SK-N-SH (cell line): ENCODE results near the gene RAPGEF2. TPM values are rescaled to one million over a fixed set of nuclear protein-coding genes. Genes with fewer than 3 reads are reported as not detected.

Experiments
- CTCF ChIA-PET: fragments of 300-600, 350-600 bp; formaldehyde crosslinking; extraction: SDS; loops from one replicate; lab custom pipeline; 2021; lab: Yijun Ruan, JAX
- POLR2A ChIA-PET: fragments of 350-600 bp; sonication (Branson Sonifier 250); formaldehyde crosslinking; extraction: SDS; loops from one replicate; lab custom pipeline; 2020; ENCODE audit warnings: antibody characterized with exemption, inconsistent platforms; lab: Yijun Ruan, JAX
- DNase-seq: peaks from one replicate; pipeline ENCODE4 v3.0.0; 2012
- H2AFZ ChIP-seq: fragments of 200-600 bp; sonication (generic); 2 replicates; pipeline ENCODE4 v1.8.1; 2016; ENCODE audit warnings: antibody characterized with exemption, mild to moderate bottlenecking, low read depth
- H3F3A ChIP-seq: fragments of 200-600 bp; sonication (generic); replicated peaks from 2 replicates; pipeline ENCODE3; 2016; ENCODE audit warnings: antibody characterized with exemption, mild to moderate bottlenecking; ENCODE audit not compliant: insufficient read depth
- H3K27ac ChIP-seq, 2 experiments: fragments of 200-500 bp in 1 of 2; fragments of 200-600 bp in 1 of 2; sonication (Bioruptor generic) in 1 of 2; sonication (generic), shearing (Covaris generic) in 1 of 2; 2 replicates each; pipeline versions ENCODE4 v1.5.1 to v1.6.1; 2014 to 2016; ENCODE audit warnings: low read depth in 2 of 2, inconsistent platforms in 1 of 2, low read length in 1 of 2, mild to moderate bottlenecking in 1 of 2, mixed read lengths in 1 of 2
- H3K27me3 ChIP-seq: fragments of 200-600 bp; sonication (generic), shearing (Covaris generic); 2 replicates; pipeline ENCODE4 v1.6.1; 2016; ENCODE audit warnings: mixed run types; ENCODE audit not compliant: insufficient read depth
- H3K36me3 ChIP-seq, 2 experiments: fragments of 200-500 bp in 1 of 2; fragments of 200-600 bp in 1 of 2; sonication (Bioruptor generic) in 1 of 2; sonication (generic) in 1 of 2; replicated peaks in 1 of 2; 2 replicates each; pipeline versions ENCODE3 to v1.5.1; 2014 to 2016; ENCODE audit warnings: low read length in 1 of 2, mild to moderate bottlenecking in 1 of 2; ENCODE audit not compliant: insufficient read depth in 2 of 2, control insufficient read depth in 1 of 2
- H3K4me1 ChIP-seq, 2 experiments: fragments of 200-500 bp in 1 of 2; fragments of 200-600 bp in 1 of 2; sonication (Bioruptor generic) in 1 of 2; sonication (generic), shearing (Covaris generic) in 1 of 2; 2 replicates each; pipeline versions ENCODE4 v1.5.1 to v1.6.1; 2014 to 2016; ENCODE audit warnings: low read depth in 1 of 2, low read length in 1 of 2, mixed run types in 1 of 2; ENCODE audit not compliant: insufficient read depth in 2 of 2, control insufficient read depth in 1 of 2
- H3K4me2 ChIP-seq: fragments of 200-600 bp; sonication (generic), shearing (Covaris generic); 2 replicates; pipeline ENCODE4 v1.6.1; 2017; ENCODE audit warnings: mixed run types
- H3K4me3 ChIP-seq, 2 experiments: fragments of 200-500 bp in 1 of 2; fragments of 200-600 bp in 1 of 2; sonication (Bioruptor generic) in 1 of 2; sonication (generic), shearing (Covaris generic) in 1 of 2; 2 replicates each; pipeline versions ENCODE4 v1.5.1 to v1.8.1; 2014 to 2016; ENCODE audit warnings: low read depth in 2 of 2, inconsistent platforms in 1 of 2, low read length in 1 of 2, mild to moderate bottlenecking in 1 of 2, mixed read lengths in 1 of 2, moderate library complexity in 1 of 2
- H3K79me2 ChIP-seq: fragments of 200-600 bp; sonication (generic); 2 replicates; pipeline ENCODE4 v1.8.1; 2017; ENCODE audit warnings: mild to moderate bottlenecking; ENCODE audit not compliant: insufficient read depth
- H3K9ac ChIP-seq: fragments of 200-600 bp; sonication (generic); 2 replicates; pipeline ENCODE4 v1.6.1; 2017; ENCODE audit warnings: mixed run types
- H3K9me2 ChIP-seq: fragments of 200-600 bp; sonication (generic); 2 replicates; pipeline ENCODE4 v1.6.1; 2017; ENCODE audit warnings: mixed run types
- H3K9me3 ChIP-seq: fragments of 200-600 bp; sonication (generic); 2 replicates; pipeline ENCODE4 v1.6.1; 2017; ENCODE audit warnings: mixed run types, mild to moderate bottlenecking, moderate library complexity
- H4K20me1 ChIP-seq: fragments of 200-600 bp; sonication (generic); 2 replicates; pipeline ENCODE4 v1.6.1; 2017; ENCODE audit warnings: mild to moderate bottlenecking, mixed run types; ENCODE audit not compliant: insufficient read depth
- CHD2 ChIP-seq: fragments of 150-350 bp; IDR thresholded peaks from 2 replicates; pipeline ENCODE4 v1.6.1; 2018; ENCODE audit warnings: low read length; ENCODE audit not compliant: partially characterized antibody
- EZH2phosphoT487 ChIP-seq: fragments of 200-600 bp; sonication (generic); IDR thresholded peaks from 2 replicates; pipeline ENCODE4 v1.6.1; 2017; ENCODE audit warnings: low read depth, mixed run types, mild to moderate bottlenecking, antibody characterized with exemption, moderate library complexity, borderline replicate concordance
- FOSL2 ChIP-seq: IDR thresholded peaks from 2 replicates; pipeline ENCODE4 v1.4.0; 2012; ENCODE audit warnings: low read depth, mild to moderate bottlenecking, moderate library complexity, borderline replicate concordance
- FOXJ3 ChIP-seq: sonication (generic); formaldehyde crosslinking; IDR thresholded peaks from 2 replicates; pipeline ENCODE4 v1.5.1; 2020; ENCODE audit warnings: mild to moderate bottlenecking, missing genetic modification reagents
- FOXM1 ChIP-seq: IDR thresholded peaks from 2 replicates; pipeline ENCODE4 v1.4.0; 2012; ENCODE audit warnings: low read depth, mild to moderate bottlenecking
- GABPA ChIP-seq: IDR thresholded peaks from 2 replicates; pipeline ENCODE4 v1.4.0; 2012; ENCODE audit warnings: low read depth, mild to moderate bottlenecking
- JUND ChIP-seq: IDR thresholded peaks from 2 replicates; pipeline ENCODE4 v1.4.0; 2012
- MEF2A ChIP-seq: IDR thresholded peaks from 2 replicates; pipeline ENCODE4 v1.4.0; 2012; ENCODE audit warnings: low read depth, borderline replicate concordance
- MXI1 ChIP-seq: IDR thresholded peaks from 2 replicates; pipeline ENCODE4 v1.6.1; 2012; ENCODE audit warnings: mild to moderate bottlenecking, low read depth, low read length, improper control_type of control experiment
- NFIC ChIP-seq: IDR thresholded peaks from 2 replicates; pipeline ENCODE4 v1.4.0; 2012; ENCODE audit warnings: borderline replicate concordance
- POLR2AphosphoS5 ChIP-seq: IDR thresholded peaks from 2 replicates; pipeline ENCODE4 v1.6.1; 2012; ENCODE audit warnings: low read depth, low read length
- RAD21 ChIP-seq: IDR thresholded peaks from 2 replicates; pipeline ENCODE4 v1.6.1; 2012; ENCODE audit warnings: mild to moderate bottlenecking, low read length
- RCOR1 ChIP-seq: fragments of 150-350 bp; IDR thresholded peaks from 2 replicates; pipeline ENCODE4 v1.6.1; 2017; ENCODE audit warnings: antibody characterized with exemption, low read length
- RXRA ChIP-seq: IDR thresholded peaks from 2 replicates; pipeline ENCODE4 v1.4.0; 2012; ENCODE audit warnings: low read depth, mild to moderate bottlenecking, borderline replicate concordance
- SIN3A ChIP-seq: IDR thresholded peaks from 2 replicates; pipeline ENCODE4 v1.6.1; 2012; ENCODE audit warnings: low read depth, mild to moderate bottlenecking, low read length, moderate library complexity, borderline replicate concordance
- SMC3 ChIP-seq: IDR thresholded peaks from 2 replicates; pipeline ENCODE4 v1.6.1; 2012; ENCODE audit warnings: low read depth, low read length, improper control_type of control experiment
- TCF12 ChIP-seq: IDR thresholded peaks from 2 replicates; pipeline ENCODE4 v1.4.0; 2012
- TEAD4 ChIP-seq: IDR thresholded peaks from 2 replicates; pipeline ENCODE4 v1.4.0; 2012; ENCODE audit warnings: mild to moderate bottlenecking, borderline replicate concordance; ENCODE audit not compliant: insufficient read depth
- WGBS: methylation state at CpG from one replicate; pipeline ENCODE4 v1.1.6; 2017; ENCODE audit warnings: low lambda C conversion rate; 5-methylcytosine and 5-hydroxymethylcytosine counted together
- polyA plus RNA-seq, 3 experiments: library from polyadenylated mRNA; depleted of rRNA; stranded (reverse); fragments of >200 nt; gene quantifications; 2 replicates each; pipeline ENCODE4 v1.2.3, GENCODE V29; 2012
- TF ChIP-seq, protein P1 (sequence below): IDR thresholded peaks from 2 replicates; pipeline ENCODE4 v1.6.1; 2012; ENCODE audit warnings: mild to moderate bottlenecking, low read depth, low read length, moderate library complexity
- TF ChIP-seq, protein P2 (sequence below): fragments of 150-350 bp; IDR thresholded peaks from 2 replicates; pipeline ENCODE4 v1.6.1; 2016; ENCODE audit warnings: mild to moderate bottlenecking, low read depth, low read length
- TF ChIP-seq, protein P3 (sequence below): fragments of 150-350 bp; IDR thresholded peaks from 2 replicates; pipeline ENCODE4 v1.6.1; 2017; ENCODE audit warnings: antibody characterized with exemption, low read length, low read depth, borderline replicate concordance
- TF ChIP-seq, protein P4 (sequence below): IDR thresholded peaks from 2 replicates; pipeline ENCODE4; 2012

The RAPGEF2 gene
- polyA plus RNA-seq, 1 of the 3 experiments (the other 2 are of a cell fraction), result 19.2 TPM

DNA sequence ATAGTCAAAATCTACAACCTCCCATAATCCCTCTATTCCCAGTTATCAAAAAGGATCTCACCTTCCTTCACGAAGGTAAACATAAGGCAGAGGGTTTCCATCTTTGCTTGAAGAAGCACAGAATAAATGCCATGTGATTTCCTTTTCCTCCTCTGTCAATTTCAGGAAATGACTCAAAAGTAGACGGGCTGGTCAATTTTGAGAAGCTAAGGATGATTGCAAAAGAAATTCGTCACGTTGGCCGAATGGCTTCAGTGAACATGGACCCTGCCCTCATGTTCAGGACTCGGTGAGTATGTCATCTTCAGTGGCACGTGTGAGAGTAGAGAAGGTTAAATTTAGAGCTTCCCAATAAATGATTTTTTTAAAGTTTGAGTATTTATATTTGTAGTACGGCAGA is 240.2 kb downstream of the RAPGEF2 start (continued):
- TF ChIP-seq EZH2phosphoT487, result no peak
- no peak for TF ChIP-seq MEF2A
- no peak for TF ChIP-seq FOXJ3 (CRISPR knock-in tag)
- no peak for TF ChIP-seq RCOR1
- TF ChIP-seq TEAD4, result no peak
- TF ChIP-seq TCF12, result no peak
- no peak for TF ChIP-seq NFIC
- TF ChIP-seq SMC3, result no peak
- no peak for TF ChIP-seq FOXM1
- no peak for TF ChIP-seq RAD21

DNA sequence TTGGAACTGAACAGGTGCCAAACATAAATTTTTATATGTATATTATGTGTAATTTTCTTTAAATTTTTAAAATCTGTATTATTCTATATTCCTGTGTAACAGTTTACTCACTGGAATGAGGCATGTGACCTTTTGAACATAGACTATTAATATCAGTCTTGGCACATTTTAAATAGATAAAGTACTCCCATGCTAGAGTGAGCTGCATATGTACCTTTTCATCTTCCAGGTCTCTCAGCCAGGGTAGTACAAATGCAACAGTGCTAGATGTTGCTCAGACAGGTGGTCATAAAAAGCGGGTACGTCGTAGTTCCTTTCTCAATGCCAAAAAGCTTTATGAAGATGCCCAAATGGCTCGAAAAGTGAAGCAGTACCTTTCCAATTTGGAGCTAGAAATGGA is 242.0 kb downstream of the RAPGEF2 start:
- H3F3A ChIP-seq, result no peaks in the 10 kb centered on the region
- H3K9me3 ChIP-seq, result no peaks in the 10 kb centered on the region
- H3K79me2 ChIP-seq, result peaks cover 4% of the 10 kb centered on the region
- no peaks in the 10 kb centered on the region for H3K9me2 ChIP-seq
- H3K4me1 ChIP-seq, result no peaks in the 10 kb centered on the region
- no peak overlapping the region for H3K27ac ChIP-seq
- H2AFZ ChIP-seq, result no peak overlapping the region
- no peak overlapping the region for H3K4me2 ChIP-seq
- WGBS, result 92% methylated on average over 4 of the region's 4 CpGs
- ChIA-PET POLR2A (no interaction called here), CTCF (interaction anchor here (1.2 kb wide), 1 partner anchor 14 kb away, joined by 3 read pairs; no protein-coding TSS in a partner anchor)
- H3K27me3 ChIP-seq, result no peaks in the 10 kb centered on the region
- TF ChIP-seq, protein P1, sequence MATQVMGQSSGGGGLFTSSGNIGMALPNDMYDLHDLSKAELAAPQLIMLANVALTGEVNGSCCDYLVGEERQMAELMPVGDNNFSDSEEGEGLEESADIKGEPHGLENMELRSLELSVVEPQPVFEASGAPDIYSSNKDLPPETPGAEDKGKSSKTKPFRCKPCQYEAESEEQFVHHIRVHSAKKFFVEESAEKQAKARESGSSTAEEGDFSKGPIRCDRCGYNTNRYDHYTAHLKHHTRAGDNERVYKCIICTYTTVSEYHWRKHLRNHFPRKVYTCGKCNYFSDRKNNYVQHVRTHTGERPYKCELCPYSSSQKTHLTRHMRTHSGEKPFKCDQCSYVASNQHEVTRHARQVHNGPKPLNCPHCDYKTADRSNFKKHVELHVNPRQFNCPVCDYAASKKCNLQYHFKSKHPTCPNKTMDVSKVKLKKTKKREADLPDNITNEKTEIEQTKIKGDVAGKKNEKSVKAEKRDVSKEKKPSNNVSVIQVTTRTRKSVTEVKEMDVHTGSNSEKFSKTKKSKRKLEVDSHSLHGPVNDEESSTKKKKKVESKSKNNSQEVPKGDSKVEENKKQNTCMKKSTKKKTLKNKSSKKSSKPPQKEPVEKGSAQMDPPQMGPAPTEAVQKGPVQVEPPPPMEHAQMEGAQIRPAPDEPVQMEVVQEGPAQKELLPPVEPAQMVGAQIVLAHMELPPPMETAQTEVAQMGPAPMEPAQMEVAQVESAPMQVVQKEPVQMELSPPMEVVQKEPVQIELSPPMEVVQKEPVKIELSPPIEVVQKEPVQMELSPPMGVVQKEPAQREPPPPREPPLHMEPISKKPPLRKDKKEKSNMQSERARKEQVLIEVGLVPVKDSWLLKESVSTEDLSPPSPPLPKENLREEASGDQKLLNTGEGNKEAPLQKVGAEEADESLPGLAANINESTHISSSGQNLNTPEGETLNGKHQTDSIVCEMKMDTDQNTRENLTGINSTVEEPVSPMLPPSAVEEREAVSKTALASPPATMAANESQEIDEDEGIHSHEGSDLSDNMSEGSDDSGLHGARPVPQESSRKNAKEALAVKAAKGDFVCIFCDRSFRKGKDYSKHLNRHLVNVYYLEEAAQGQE, result no peak
- TF ChIP-seq, protein P2, sequence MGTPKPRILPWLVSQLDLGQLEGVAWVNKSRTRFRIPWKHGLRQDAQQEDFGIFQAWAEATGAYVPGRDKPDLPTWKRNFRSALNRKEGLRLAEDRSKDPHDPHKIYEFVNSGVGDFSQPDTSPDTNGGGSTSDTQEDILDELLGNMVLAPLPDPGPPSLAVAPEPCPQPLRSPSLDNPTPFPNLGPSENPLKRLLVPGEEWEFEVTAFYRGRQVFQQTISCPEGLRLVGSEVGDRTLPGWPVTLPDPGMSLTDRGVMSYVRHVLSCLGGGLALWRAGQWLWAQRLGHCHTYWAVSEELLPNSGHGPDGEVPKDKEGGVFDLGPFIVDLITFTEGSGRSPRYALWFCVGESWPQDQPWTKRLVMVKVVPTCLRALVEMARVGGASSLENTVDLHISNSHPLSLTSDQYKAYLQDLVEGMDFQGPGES, result no peak
- TF ChIP-seq JUND (no peak), NFIC (no peak), MXI1 (no peak), GABPA (no peak), RCOR1 (no peak), MEF2A (no peak), FOSL2 (no peak), SIN3A (no peak), POLR2AphosphoS5 (no peak), RAD21 (no peak), TCF12 (no peak), EZH2phosphoT487 (no peak), CHD2 (no peak), RXRA (no peak)
- TF ChIP-seq, protein P3, sequence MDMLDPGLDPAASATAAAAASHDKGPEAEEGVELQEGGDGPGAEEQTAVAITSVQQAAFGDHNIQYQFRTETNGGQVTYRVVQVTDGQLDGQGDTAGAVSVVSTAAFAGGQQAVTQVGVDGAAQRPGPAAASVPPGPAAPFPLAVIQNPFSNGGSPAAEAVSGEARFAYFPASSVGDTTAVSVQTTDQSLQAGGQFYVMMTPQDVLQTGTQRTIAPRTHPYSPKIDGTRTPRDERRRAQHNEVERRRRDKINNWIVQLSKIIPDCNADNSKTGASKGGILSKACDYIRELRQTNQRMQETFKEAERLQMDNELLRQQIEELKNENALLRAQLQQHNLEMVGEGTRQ, result no peak
- TF ChIP-seq, protein P4, sequence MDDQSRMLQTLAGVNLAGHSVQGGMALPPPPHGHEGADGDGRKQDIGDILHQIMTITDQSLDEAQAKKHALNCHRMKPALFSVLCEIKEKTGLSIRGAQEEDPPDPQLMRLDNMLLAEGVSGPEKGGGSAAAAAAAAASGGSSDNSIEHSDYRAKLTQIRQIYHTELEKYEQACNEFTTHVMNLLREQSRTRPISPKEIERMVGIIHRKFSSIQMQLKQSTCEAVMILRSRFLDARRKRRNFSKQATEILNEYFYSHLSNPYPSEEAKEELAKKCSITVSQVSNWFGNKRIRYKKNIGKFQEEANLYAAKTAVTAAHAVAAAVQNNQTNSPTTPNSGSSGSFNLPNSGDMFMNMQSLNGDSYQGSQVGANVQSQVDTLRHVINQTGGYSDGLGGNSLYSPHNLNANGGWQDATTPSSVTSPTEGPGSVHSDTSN, result no peak
- H3K36me3 ChIP-seq, result peaks cover 62 to 81% of the 10 kb centered on the region in 2 experiments
- no peak overlapping the region for H3K4me3 ChIP-seq
- DNase-seq, result no peak
- H3K9ac ChIP-seq, result no peak overlapping the region
- no peaks in the 10 kb centered on the region for H4K20me1 ChIP-seq
